HG03565 (cell line): Measurements from ENCODE around the gene CRYGN.

Experiments used
- ATAC-seq: cut with Tn5 transposase; IDR thresholded peaks from one replicate; pipeline ENCODE4 v1.9.1; 2021; ENCODE audit warnings: mild to moderate bottlenecking, moderate library complexity; ENCODE audit not compliant: unreplicated experiment

The CRYGN gene

GRCh38 chr7:151408839-151409666 lies 30.9 kb downstream of the CRYGN start:
- ATAC-seq = peak; percentile 66

- ATAC-seq = no peak
These were observed 31.5 kb downstream of the CRYGN start for GRCh38 chr7:151408498-151408838.

GRCh38 chr7:151406886-151407583 lies 32.9 kb downstream of the CRYGN start:
- ATAC-seq = no peak

GRCh38 chr7:151406051-151406875 lies 33.7 kb downstream of the CRYGN start:
- ATAC-seq = no peak

- ATAC-seq = no peak
These were observed 34.4 kb downstream of the CRYGN start for GRCh38 chr7:151405588-151405987.

GRCh38 chr7:151405056-151405455 lies 34.9 kb downstream of the CRYGN start:
- no peak for ATAC-seq

GRCh38 chr7:151404216-151405011 lies 35.5 kb downstream of the CRYGN start:
- ATAC-seq = no peak

GRCh38 chr7:151403764-151404163 lies 36.2 kb downstream of the CRYGN start:
- ATAC-seq = no peak

- no peak for ATAC-seq
These were observed 37.7 kb downstream of the CRYGN start for GRCh38 chr7:151402029-151402835.

GRCh38 chr7:151400626-151401315 lies 39.2 kb downstream of the CRYGN start:
- ATAC-seq = peak; percentile 71

GRCh38 chr7:151399906-151400305 lies 40.0 kb downstream of the CRYGN start:
- ATAC-seq = no peak

GRCh38 chr7:151399305-151399601 lies 40.7 kb downstream of the CRYGN start:
- ATAC-seq = no peak

- no peak for ATAC-seq
These were observed 41.3 kb downstream of the CRYGN start for GRCh38 chr7:151398446-151399304.

GRCh38 chr7:151397026-151397425 lies 42.9 kb downstream of the CRYGN start:
- no peak for ATAC-seq

GRCh38 chr7:151396328-151396970 lies 43.5 kb downstream of the CRYGN start:
- no peak for ATAC-seq

- ATAC-seq = no peak
These were observed 44.9 kb downstream of the CRYGN start for GRCh38 chr7:151395036-151395367.

GRCh38 chr7:151394076-151395035 lies 45.6 kb downstream of the CRYGN start:
- ATAC-seq = no peak
